Keratinocyte (primary cell): ENCODE measurements around the gene CACNA1B. TPM values are rescaled to one million over a fixed set of nuclear protein-coding genes. Genes with fewer than 3 reads are reported as not detected.

Source experiments
- DNase-seq: peaks from one replicate; pipeline ENCODE4 v3.0.0-alpha.2; 2011; ENCODE audit warnings: low read depth, missing footprints, low spot score
- FAIRE-seq: peaks from 2 replicates; lab custom pipeline; 2011; peaks lifted over from hg19 to GRCh38; lab: Jason Lieb, UNC
- H2AFZ ChIP-seq: 2 replicates; pipeline ENCODE4 v1.6.0; 2012; ENCODE audit warnings: low read length, control low read depth, inconsistent platforms; ENCODE audit not compliant: control insufficient read depth
- H3K27ac ChIP-seq: 2 replicates; pipeline ENCODE4 v1.5.1; 2011; ENCODE audit warnings: low read length; ENCODE audit not compliant: control insufficient read depth, insufficient read depth
- H3K27me3 ChIP-seq: 3 replicates; pipeline ENCODE4 v1.6.0; 2011; ENCODE audit warnings: low read length; ENCODE audit not compliant: control insufficient read depth, insufficient read depth; ENCODE audit errors: extremely low read depth
- H3K36me3 ChIP-seq, 2 experiments: 2 replicates in 1 of 2; 3 replicates in 1 of 2; pipeline ENCODE4 v1.5.1; 2011; ENCODE audit warnings: low read length in 2 of 2, mild to moderate bottlenecking in 1 of 2; ENCODE audit not compliant: control insufficient read depth in 2 of 2, insufficient read depth in 2 of 2; ENCODE audit errors: extremely low read depth in 1 of 2
- H3K4me1 ChIP-seq: 3 replicates; pipeline ENCODE4 v1.5.1; 2011; ENCODE audit warnings: low read length; ENCODE audit not compliant: control insufficient read depth, insufficient read depth; ENCODE audit errors: extremely low read depth
- H3K4me2 ChIP-seq: 3 replicates; pipeline ENCODE4 v1.6.0; 2011; ENCODE audit warnings: low read depth, low read length; ENCODE audit not compliant: control insufficient read depth, insufficient read depth; ENCODE audit errors: extremely low read depth
- H3K4me3 ChIP-seq, 3 experiments: fragments of 200-600 bp in 1 of 3; sonication (generic) in 1 of 3; 2 replicates in 2 of 3; 3 replicates in 1 of 3; pipeline ENCODE4 v1.5.1; 2011 to 2016; ENCODE audit warnings: low read length in 3 of 3, mild to moderate bottlenecking in 3 of 3, control low read depth in 2 of 3, inconsistent platforms in 1 of 3, low read depth in 1 of 3, mixed read lengths in 1 of 3, mixed run types in 1 of 3, moderate library complexity in 1 of 3; ENCODE audit not compliant: control insufficient read depth in 2 of 3, insufficient read depth in 2 of 3; ENCODE audit errors: extremely low read depth in 1 of 3
- H3K79me2 ChIP-seq: 2 replicates; pipeline ENCODE4 v1.6.0; 2012; ENCODE audit warnings: low read length; ENCODE audit not compliant: control insufficient read depth, insufficient read depth
- H3K9ac ChIP-seq: 3 replicates; pipeline ENCODE4 v1.6.0; 2011; ENCODE audit warnings: low read length; ENCODE audit not compliant: control insufficient read depth, insufficient read depth; ENCODE audit errors: extremely low read depth
- H3K9me1 ChIP-seq: 3 replicates; pipeline ENCODE4 v1.6.0; 2011; ENCODE audit warnings: low read length; ENCODE audit not compliant: control insufficient read depth, insufficient read depth; ENCODE audit errors: extremely low read depth
- H3K9me3 ChIP-seq: 2 replicates; pipeline ENCODE4 v1.5.1; 2012; ENCODE audit warnings: low read depth, low read length; ENCODE audit not compliant: control insufficient read depth
- H4K20me1 ChIP-seq: 3 replicates; pipeline ENCODE4 v1.6.0; 2011; ENCODE audit warnings: low read length; ENCODE audit not compliant: control insufficient read depth, insufficient read depth; ENCODE audit errors: extremely low read depth
- EZH2 ChIP-seq: IDR thresholded peaks from one replicate; pipeline ENCODE4 v1.6.1; 2012; ENCODE audit warnings: inconsistent platforms, mild to moderate bottlenecking, low read length, moderate library complexity
- dilution Hi-C: fragments of 300-500 bp; cut with MboI; formaldehyde crosslinking; loops from one replicate; pipeline ENCODE4 v1.7.0; 2020; ENCODE audit warnings: low sequenced_read_pairs; ENCODE audit not compliant: extremely low pct_ligation_motif_present
- polyA plus RNA-seq, 5 experiments: library from polyadenylated mRNA; depleted of rRNA in 3 of 5; stranded (reverse) in 3 of 5; stranded (forward) in 1 of 5; unstranded in 1 of 5; fragments of >200 nt; gene quantifications; 1 replicate in 1 of 5; 2 replicates in 3 of 5; 3 replicates in 1 of 5; pipeline versions ENCODE4 v1.2.1 to v1.2.3, GENCODE V29; 2011 to 2012; ENCODE audit warnings: missing spikeins in 2 of 5, low read depth in 1 of 5, low replicate concordance in 1 of 5
- TF ChIP-seq, protein P1 (sequence below), 3 experiments: IDR thresholded peaks in 1 of 3; conservative IDR thresholded peaks in 1 of 3; optimal IDR thresholded peaks in 1 of 3; 2 replicates in 2 of 3; 3 replicates in 1 of 3; pipeline versions ENCODE3 to v1.5.1; 2011; ENCODE audit warnings: low read length in 3 of 3, mild to moderate bottlenecking in 3 of 3, moderate library complexity in 2 of 3, control low read depth in 1 of 3, inconsistent platforms in 1 of 3; ENCODE audit not compliant: insufficient read depth in 2 of 3; ENCODE audit errors: extremely low read depth in 1 of 3

The CACNA1B gene
- polyA plus RNA-seq, 1 donor (not counting 4 experiments of a cell fraction or from before 2014, with no cell fraction given) = 0.01 TPM

DNA sequence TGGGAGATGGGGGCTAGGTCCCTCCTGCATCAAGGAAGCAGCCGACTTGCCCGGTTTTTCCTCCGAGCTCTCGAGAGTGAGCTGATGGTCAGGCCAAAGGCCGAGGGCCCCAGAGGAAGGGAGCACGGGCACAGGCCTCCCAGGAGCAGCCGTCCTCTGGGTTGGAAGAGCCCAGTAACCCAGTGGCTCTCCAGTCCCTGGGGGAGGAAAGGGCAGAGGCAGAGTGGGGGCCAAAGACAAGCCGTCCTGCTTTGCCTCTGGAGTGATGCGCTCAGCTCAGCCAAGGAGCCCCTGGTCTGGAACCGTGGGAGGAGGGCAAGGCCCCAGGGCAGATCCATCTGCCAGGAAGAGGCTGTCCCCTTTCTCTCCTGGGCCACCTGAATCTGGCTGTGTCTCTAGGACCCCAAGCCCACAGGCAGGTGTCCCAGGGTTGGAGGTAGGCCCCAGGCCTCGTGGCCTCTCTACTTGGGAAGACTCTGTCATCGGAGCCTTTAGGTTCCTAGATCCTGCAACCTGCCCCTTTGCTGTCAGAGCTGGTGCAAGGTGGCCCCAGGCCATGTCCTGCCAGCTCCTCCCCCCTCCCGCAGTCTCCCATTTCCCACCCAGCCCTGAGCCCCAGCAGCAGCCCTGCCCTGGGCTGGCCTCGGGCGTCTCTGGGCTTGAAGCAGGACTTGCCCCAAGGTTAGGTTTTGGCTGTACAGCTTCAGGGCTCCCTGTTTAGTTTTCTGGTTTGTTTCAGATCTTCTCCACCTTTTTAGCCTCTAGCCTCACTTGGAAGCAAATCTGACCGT is 224.1 kb downstream of the CACNA1B start:
- Histone ChIP-seq H3K9me1 (no peaks in the 10 kb centered on the region), H3K4me2 (no peak overlapping the region), H3K79me2 (no peaks in the 10 kb centered on the region), H2AFZ (no peak overlapping the region), H3K4me1 (no peaks in the 10 kb centered on the region), H3K4me3 (no peak overlapping the region), H4K20me1 (no peaks in the 10 kb centered on the region), H3K9ac (no peak overlapping the region), H3K27ac (no peak overlapping the region), H3K9me3 (peaks cover 2% of the 10 kb centered on the region), H3K36me3 (no peaks in the 10 kb centered on the region), H3K27me3 (no peaks in the 10 kb centered on the region)
- dilution Hi-C loops = no loop called here
- TF ChIP-seq, protein P1, sequence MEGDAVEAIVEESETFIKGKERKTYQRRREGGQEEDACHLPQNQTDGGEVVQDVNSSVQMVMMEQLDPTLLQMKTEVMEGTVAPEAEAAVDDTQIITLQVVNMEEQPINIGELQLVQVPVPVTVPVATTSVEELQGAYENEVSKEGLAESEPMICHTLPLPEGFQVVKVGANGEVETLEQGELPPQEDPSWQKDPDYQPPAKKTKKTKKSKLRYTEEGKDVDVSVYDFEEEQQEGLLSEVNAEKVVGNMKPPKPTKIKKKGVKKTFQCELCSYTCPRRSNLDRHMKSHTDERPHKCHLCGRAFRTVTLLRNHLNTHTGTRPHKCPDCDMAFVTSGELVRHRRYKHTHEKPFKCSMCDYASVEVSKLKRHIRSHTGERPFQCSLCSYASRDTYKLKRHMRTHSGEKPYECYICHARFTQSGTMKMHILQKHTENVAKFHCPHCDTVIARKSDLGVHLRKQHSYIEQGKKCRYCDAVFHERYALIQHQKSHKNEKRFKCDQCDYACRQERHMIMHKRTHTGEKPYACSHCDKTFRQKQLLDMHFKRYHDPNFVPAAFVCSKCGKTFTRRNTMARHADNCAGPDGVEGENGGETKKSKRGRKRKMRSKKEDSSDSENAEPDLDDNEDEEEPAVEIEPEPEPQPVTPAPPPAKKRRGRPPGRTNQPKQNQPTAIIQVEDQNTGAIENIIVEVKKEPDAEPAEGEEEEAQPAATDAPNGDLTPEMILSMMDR (optimal IDR thresholded peaks at IDR 0.05 in 1 of 3, IDR thresholded peaks at IDR 0.05 in 1 of 3, conservative IDR thresholded peaks at IDR 0.05 in 1 of 3; ENCODE audit: extremely low read depth in 1 of 3, insufficient read depth in 2 of 3, low read length in 3 of 3) = no peak
- TF ChIP-seq EZH2 = no peak
- FAIRE-seq (no peak), DNase-seq (no peak)

DNA sequence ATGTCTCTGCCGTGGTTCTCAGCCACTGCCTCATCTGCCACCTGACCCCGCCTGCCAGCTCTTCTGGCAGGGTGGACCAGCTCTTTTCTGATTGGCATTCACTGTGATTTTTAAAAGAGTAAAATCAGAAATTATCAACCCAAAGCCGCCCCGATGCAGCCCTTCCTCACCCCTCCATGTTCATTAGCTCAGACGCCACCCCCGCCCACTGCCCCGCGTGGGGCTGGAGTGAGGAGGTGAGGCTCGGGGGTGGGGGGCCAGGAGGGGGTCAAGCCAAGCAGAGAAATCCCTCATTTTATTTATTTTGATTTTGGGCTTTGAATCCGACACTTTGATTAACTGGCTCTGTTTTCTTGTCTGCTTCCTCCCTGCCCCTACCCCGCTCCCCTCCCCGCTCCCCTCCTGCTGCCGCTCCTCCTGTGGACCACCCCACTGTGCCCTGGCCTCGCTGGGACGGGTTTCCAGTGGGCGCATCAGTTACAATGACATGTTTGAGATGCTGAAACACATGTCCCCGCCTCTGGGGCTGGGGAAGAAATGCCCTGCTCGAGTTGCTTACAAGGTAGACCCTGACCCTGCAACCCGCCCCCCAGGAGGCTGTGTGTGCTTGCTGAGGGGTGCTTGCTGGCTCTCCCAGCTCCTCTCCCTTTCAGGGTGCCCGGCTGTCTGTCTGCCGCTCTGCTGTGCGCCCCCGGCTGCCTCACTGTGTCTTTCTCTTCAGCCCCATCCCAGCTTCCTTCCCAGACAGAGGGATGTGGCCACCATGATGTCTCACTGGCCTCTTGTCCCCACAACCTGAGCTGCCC is 224.9 kb downstream of the CACNA1B start:
- Histone ChIP-seq H3K9me3 (peaks cover 2% of the 10 kb centered on the region), H3K27ac (no peak overlapping the region), H3K4me1 (no peaks in the 10 kb centered on the region), H3K4me2 (no peak overlapping the region), H3K9me1 (no peaks in the 10 kb centered on the region), H3K36me3 (no peaks in the 10 kb centered on the region), H2AFZ (no peak overlapping the region), H3K27me3 (no peaks in the 10 kb centered on the region), H4K20me1 (no peaks in the 10 kb centered on the region), H3K4me3 (no peak overlapping the region), H3K79me2 (no peaks in the 10 kb centered on the region), H3K9ac (no peak overlapping the region)
- DNase-seq = no peak
- dilution Hi-C loops = no loop called here
- FAIRE-seq = no peak
- TF ChIP-seq EZH2 = no peak
- TF ChIP-seq, protein P1 (optimal IDR thresholded peaks at IDR 0.05 in 1 of 3, IDR thresholded peaks at IDR 0.05 in 1 of 3, conservative IDR thresholded peaks at IDR 0.05 in 1 of 3; ENCODE audit: extremely low read depth in 1 of 3, insufficient read depth in 2 of 3, low read length in 3 of 3) = no peak
